ENCODE data around the gene MAPKBP1.
A peak's percentile ranks its signal among the peaks of the same experiment; 100 is the strongest.
"Not testable (repeated sequence)": the region's sequence is repeated elsewhere in the genome, so short reads cannot be mapped to it uniquely, and the experiment has no call there.

The MAPKBP1 gene

GRCh38 chr15:41774062-41774881 lies at the start of gene MAPKBP1:
MAPKBP1 (plus strand) TSS chr15:41774484; CDS start chr15:41775276, 792 bp downstream.
- peak; percentile 97 for DNase-seq

DNA sequence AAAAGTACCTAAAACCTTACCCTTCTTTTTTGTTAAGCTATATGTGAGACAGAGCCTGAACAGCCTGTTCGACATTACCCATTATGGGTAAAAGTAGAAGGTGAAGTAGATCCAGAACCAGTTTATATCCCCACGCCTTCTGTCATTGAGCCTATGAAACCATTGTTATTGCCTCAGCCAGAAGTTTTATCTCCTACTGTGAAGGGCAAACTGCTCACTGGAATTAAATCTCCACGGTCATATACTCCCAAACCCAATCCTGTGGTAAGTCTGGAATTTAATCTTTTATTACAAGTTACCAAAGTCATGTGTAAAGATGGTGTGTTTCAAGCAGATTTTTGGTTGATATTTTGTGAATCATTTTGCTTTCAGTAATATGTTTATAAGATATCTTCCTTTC lies 47.1 kb upstream of the MAPKBP1 start:
- DNase-seq: no peak

DNA sequence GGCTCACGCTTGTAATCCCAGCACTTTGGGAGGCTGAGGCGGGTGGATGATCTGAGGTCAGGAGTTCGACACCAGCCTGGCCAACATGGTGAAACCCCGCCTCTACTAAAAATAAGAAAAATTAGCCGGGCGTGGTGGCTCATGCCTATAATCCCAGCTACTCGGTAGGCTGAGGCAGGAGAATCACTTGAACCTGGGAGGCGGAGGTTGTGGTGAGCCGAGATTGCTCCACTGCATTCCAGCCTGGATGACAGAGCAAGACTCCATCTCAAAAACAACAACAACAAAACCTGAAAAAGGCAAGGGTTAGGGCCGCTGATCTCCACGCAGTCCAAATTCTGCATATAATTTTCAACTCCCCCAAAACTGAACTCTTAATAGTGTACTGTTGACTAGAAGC lies 46.2 kb upstream of the MAPKBP1 start:
- DNase-seq: not testable (repeated sequence)

DNA sequence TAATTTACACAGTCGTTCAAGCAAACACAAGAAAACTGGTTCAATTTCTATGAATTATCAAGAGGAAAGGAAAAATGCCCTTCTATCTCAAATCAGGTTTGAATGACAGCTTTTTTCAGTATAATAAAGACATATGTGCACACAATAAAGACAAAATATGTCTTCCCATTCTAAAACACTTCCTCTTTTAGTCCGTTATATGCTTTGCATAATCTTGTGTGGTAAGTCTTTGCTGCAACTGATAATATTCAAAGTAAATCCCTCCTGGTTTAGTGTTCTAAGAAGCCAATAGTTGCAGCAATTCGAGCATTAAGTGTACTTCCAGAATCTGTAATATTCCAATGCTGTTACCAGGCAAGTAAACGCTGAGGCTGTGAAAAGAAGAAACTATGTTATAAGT lies 43.7 kb upstream of the MAPKBP1 start:
- no peak for DNase-seq

DNA sequence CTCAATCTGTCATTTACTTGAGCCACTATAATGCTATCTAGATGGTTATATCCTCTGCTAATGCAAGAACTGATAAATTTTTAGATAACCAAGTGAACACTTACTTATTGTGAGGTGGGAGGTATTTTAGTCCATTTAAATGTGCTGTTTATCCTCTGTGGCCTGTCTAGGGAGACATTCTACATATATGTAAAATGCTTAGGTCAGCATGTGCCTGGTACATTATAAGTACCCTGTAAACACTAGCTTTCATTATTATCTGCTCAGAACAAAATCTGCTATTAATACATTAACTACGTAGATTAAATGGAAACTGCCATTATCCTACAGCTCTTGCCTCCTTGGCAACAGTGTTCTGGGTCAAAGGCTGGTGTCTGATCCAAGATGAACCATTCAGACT lies 41.8 kb upstream of the MAPKBP1 start:
- no peak for DNase-seq

DNA sequence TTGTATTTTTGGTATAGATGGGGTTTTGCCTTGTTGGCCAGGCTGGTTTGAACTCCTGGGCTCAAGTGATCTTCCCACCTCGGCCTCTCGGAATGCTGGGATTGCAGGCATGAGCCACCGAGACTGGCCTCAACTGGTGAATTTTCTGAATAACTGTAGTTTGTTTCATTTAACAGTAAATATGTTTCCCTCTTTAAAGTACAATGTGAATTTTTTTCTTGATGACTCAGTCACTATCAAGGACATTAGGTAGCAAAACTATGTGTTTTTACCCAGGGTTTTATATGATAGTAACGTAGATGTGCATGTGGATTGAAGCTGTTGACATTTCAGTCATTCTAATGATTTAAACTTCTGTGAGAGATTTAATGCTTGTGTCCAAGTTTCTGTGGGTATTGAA lies 40.2 kb upstream of the MAPKBP1 start:
- DNase-seq: no peak

DNA sequence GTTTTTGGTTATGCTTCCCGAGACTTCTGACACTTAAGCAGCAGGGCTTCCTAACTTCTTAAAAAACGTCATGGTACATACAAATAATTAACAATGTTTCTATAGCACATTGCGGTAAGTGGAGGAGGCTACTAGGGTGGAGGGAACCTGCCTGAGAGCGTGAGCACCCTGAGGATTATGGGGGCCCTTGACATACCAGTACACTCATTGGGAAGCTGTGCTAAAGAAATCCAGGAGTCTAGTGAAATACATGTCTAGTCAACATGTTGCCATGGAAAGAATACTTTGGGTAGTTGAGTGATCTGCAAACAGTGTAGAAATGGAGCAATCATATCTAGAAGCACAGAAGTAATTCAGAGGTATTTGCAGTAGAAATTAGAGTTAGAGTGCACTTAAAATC lies 39.2 kb upstream of the MAPKBP1 start:
- DNase-seq: no peak

DNA sequence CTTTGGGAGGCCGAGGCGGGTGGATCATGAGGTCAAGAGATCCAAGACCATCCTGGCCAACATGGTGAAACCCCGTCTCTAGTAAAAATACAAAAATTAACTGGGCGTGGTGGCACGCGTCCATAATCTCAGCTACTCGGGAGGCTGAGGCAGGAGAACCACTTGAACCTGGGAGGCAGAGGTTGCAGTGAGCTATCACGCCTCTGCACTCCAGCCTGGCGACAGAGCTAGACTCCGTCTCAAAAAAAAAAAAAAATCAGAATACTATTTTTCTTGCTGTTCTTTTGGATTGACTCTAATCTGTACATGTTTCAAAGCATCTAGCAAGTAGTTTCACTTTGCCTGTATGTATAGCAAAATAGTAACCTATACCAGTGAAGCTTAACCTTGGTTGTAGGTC lies 38.8 kb upstream of the MAPKBP1 start:
- DNase-seq: not testable (repeated sequence)

GRCh38 chr15:41746802-41747201 lies 27.5 kb upstream of the MAPKBP1 start:
- no peak for DNase-seq

- no peak for DNase-seq
Observed at GRCh38 chr15:41756198-41756597, 18.1 kb upstream of the MAPKBP1 start.

DNA sequence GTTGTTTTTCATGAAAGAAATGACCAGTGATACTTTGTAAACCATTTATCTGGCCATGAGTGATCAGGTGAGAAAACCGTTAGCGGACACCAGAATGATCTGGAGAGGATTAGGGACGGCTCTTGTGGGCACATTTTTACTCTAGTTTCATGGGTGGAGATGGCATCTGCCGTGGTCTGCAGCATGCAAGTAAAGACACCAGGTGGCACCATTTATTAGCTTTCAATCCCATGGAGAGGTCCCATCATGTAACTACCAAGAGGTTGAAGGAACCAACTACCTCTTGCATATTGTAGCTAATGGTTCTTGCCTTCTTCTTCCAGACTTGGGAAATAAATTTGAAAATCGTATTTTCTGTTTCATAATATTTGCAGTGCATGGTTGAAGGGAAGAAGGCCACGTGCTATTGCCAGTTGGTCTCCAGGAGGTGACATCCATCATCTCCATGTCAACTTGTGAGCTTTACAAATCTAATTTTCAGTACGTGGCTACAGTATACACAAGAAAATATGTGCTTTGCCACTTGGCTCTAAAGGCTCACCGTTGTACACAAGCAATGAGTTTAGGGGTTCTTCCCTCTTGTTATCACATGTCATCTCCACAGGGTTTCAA lies 1.5 kb upstream of the MAPKBP1 start:
- DNase-seq: peak; percentile 53

GRCh38 chr15:41773332-41773728 lies 954 bp upstream of the MAPKBP1 start:
- no peak for DNase-seq

DNA sequence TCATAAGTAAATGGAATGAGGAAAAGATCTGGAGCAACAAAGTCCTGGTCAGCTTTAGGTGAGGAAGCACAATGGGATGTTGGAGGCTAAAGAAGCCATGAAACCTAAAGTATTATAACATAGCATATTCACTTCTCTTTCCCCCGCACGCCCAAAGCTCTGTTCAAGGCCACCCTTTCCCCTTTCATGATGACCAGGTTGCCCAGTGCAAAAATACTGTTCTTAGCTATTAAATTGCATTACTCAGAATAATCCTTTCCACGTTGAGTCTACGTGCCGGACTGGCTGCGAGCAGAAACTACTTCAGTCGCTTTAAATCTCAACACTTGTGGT lies 589 bp upstream of the MAPKBP1 start:
- DNase-seq: no peak

- DNase-seq: no peak
Observed at GRCh38 chr15:41774882-41775417, 666 bp downstream of the MAPKBP1 start.

DNA sequence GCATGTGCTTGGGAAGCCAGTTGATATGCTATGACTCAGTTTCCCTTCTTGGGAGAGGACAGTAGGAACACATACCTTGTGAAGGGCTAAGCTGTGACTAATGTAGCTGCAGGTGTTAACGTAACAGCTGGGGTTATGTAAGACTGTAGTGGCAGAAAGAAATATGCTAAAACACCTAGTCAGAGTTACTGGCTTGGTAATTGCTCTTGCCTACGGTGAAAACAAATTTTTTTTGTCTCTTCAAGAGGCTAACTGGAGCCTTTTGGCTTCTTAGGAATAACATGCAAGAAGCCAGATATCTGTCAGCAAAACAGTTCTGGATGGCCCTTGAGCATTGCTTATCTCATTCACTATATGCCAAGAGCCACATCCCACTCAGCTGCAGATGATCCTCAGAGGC lies 1.4 kb downstream of the MAPKBP1 start:
- DNase-seq: no peak

DNA sequence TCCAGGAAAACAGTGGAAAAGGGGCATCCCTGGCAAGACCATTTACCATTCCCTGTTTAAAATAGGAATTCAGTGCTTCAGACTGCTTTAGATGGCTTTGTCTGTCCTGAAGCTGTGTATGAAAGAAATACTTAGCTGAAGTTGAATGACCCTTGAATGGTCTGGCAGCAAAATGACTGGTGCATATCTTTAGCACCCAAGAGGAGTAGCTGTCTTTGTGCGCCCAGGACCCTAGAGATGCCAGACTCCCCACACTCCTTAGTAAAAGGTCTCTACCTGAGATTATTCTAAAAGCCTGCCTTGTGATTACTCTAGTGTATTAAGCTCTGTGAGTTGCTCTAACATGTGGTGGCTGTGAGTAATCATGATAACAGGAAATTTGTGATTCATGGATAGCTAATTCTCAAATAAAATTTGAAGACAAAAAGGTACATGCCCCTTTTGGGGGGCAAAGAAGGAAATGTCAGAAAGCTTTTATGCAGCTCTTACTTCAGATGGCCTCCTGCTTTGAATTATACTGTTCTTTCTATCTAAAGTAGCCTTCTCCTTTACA lies 3.2 kb downstream of the MAPKBP1 start:
- DNase-seq: no peak

- DNase-seq: no peak
Observed at GRCh38 chr15:41778521-41778920, 4.2 kb downstream of the MAPKBP1 start.

GRCh38 chr15:41779662-41780157 lies 5.4 kb downstream of the MAPKBP1 start:
- no peak for DNase-seq

GRCh38 chr15:41780266-41780665 lies 6.0 kb downstream of the MAPKBP1 start:
- no peak for DNase-seq

- DNase-seq: no peak
Observed at GRCh38 chr15:41780727-41781126, 6.4 kb downstream of the MAPKBP1 start.

DNA sequence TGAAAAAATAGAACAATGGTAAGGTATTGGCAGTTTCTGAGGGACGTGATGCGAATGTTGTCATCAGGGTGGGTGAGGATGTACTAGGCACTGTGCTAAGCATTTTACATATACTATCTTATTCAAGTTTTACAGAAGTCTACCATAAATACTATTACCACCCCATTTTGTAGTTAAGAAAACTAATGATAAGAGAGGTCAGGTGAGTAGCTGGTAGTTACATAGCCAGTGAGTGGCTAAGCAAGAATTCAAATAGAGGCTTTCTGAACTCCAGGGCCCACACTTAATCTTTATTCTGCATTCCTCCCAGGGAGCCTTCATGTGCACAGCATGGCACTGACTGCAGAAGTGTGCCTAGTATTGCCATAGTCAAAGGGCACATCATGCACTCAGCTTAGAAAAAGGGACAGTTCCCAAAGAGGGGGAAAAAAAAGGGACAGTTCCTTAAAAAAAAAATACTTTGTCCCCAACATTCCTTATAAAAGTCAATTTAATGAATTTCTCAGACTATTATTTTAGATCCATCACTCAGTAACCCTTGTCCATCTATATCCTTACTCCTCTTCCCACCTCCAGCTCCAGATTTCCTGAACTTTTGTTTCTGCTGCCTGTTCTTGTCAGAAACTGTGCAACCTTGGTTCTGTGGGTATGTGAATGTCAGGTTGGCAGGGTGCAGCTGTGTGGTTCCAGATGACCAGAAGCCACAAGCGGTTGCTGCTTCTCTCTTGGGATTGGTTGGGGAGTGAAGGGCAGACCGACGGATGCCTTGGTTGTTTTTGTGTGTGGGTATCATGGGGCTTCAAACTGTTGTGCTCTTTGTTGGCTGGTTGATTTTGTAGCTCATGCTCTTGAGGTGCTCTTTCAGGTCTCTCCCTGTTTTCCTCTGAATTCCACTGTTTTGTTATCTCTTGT lies 8.3 kb downstream of the MAPKBP1 start:
- no peak for DNase-seq

- DNase-seq: no peak
Observed at GRCh38 chr15:41783296-41783695, 9.0 kb downstream of the MAPKBP1 start.

GRCh38 chr15:41788262-41788661 lies 14.0 kb downstream of the MAPKBP1 start:
- no peak for DNase-seq

Measured in activated CD4-positive, alpha-beta T cell treated with anti-CD3 and anti-CD28 coated beads, Interleukin-2, amount 50 U/mL, for 1 hour (primary cell).